ENCODE data around the gene C16orf95. TPM values are rescaled to one million over a fixed set of nuclear protein-coding genes. Genes with fewer than 3 reads are reported as not detected.

Gene C16orf95
- total RNA-seq, 1 experiment from 2014 or later: 5.8 TPM

DNA sequence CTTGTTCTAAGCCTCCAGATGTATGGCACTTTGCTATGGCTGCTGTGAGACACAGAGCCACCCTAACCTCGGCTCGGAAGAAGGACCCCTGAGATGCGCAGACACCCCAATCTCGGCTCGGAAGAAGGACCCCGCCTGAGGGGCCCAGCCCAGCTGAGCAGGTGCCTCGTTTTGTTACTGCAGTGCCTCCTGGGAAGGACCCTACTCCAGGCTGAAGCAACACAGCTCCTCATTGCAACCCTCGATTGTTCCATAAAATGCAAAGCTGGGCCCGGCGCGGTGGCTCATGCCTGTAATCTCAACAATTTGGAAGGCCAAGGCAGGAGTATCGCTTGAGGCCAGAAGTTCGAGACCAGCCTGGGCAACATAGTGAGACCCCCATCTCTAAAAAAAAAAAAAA is 61.3 kb downstream of the C16orf95 start:
- intact Hi-C loops (cut with micrococcal nuclease): no loop called here
- peaks cover 7% of the 10 kb centered on the region for H3K9me3 Mint-ChIP-seq (ENCODE audit: unreplicated experiment)
- no peak for DNase-seq (ENCODE audit: unreplicated experiment)
- H3K4me1 Mint-ChIP-seq (ENCODE audit: insufficient read depth, unreplicated experiment): no peaks in the 10 kb centered on the region
- no peak overlapping the region for H3K27ac Mint-ChIP-seq (ENCODE audit: low read depth, unreplicated experiment)
- no TSS peak for BruUV-seq (replicated peaks)
- no peaks in the 10 kb centered on the region for H3K36me3 Mint-ChIP-seq (ENCODE audit: insufficient read depth, unreplicated experiment)
- H3K27me3 Mint-ChIP-seq (ENCODE audit: insufficient read depth, unreplicated experiment): peaks cover 29% of the 10 kb centered on the region
- ChIA-PET CTCF (interaction anchor here (0.6 to 1.4 kb wide), 2 partner anchors 22 to 161 kb away, joined by 4 to 8 read pairs; no protein-coding TSS in a partner anchor), POLR2A (interaction anchor here (1.6 kb wide), 1 partner anchor 16 kb away, joined by 8 read pairs; no protein-coding TSS in a partner anchor)
- no peak overlapping the region for H3K4me3 Mint-ChIP-seq (ENCODE audit: unreplicated experiment)
- TF ChIP-seq, protein P1, sequence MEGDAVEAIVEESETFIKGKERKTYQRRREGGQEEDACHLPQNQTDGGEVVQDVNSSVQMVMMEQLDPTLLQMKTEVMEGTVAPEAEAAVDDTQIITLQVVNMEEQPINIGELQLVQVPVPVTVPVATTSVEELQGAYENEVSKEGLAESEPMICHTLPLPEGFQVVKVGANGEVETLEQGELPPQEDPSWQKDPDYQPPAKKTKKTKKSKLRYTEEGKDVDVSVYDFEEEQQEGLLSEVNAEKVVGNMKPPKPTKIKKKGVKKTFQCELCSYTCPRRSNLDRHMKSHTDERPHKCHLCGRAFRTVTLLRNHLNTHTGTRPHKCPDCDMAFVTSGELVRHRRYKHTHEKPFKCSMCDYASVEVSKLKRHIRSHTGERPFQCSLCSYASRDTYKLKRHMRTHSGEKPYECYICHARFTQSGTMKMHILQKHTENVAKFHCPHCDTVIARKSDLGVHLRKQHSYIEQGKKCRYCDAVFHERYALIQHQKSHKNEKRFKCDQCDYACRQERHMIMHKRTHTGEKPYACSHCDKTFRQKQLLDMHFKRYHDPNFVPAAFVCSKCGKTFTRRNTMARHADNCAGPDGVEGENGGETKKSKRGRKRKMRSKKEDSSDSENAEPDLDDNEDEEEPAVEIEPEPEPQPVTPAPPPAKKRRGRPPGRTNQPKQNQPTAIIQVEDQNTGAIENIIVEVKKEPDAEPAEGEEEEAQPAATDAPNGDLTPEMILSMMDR (IDR thresholded peaks at IDR 0.05; ENCODE audit: unreplicated experiment): no peak

DNA sequence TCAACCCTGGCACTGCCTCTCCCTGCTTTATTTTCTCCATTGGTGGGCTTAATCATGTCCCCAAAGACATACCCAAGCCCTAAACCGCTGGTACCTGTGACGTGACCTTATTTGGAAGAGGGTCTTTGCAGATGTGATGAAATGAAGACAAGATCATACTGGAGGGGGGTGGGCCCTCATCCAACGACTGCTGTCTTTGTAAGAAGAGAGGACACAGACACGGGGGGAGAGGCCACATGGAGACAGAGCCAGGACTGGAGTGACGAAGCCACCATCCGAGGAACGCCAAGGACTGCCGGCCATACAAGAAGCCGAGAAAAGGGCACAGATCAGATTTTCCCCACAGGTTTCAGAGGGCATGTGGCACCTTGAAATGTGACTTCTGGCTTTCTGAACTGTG is 62.5 kb downstream of the C16orf95 start:
- H3K36me3 Mint-ChIP-seq (ENCODE audit: insufficient read depth, unreplicated experiment): no peaks in the 10 kb centered on the region
- CTCF ChIA-PET: no interaction called here
- no peak overlapping the region for H3K27ac Mint-ChIP-seq (ENCODE audit: low read depth, unreplicated experiment)
- peaks cover 29% of the 10 kb centered on the region for H3K27me3 Mint-ChIP-seq (ENCODE audit: insufficient read depth, unreplicated experiment)
- DNase-seq (ENCODE audit: unreplicated experiment): no peak
- BruUV-seq (replicated peaks): no TSS peak
- TF ChIP-seq, protein P1 (IDR thresholded peaks at IDR 0.05; ENCODE audit: unreplicated experiment): no peak
- intact Hi-C loops (cut with micrococcal nuclease): no loop called here
- H3K4me3 Mint-ChIP-seq (ENCODE audit: unreplicated experiment): no peak overlapping the region
- POLR2A ChIA-PET: no interaction called here
- H3K9me3 Mint-ChIP-seq (ENCODE audit: unreplicated experiment): no peaks in the 10 kb centered on the region
- H3K4me1 Mint-ChIP-seq (ENCODE audit: insufficient read depth, unreplicated experiment): no peaks in the 10 kb centered on the region

DNA sequence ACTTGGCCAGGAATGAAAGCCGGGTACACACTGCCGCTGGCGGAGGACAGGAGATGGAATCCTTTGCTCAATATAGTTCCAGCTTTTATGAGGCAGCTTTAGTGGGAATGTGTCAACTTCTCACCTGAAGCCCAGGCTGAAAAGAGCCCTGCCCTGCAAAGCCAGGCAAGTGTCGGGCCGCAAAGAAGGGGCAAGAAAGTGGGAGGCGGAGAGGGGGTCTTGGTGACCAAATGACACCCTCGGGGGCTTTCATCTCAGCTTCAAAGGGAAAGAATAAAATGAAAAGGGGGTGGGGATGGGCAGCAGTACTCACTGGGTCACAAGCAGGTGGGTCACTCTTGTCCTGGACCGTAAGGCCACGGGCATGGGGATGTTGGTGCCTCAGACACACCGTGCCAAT is 62.9 kb downstream of the C16orf95 start:
- POLR2A ChIA-PET: interaction anchor here (0.7 kb wide), 1 partner anchor 23 kb away, joined by 5 read pairs; no protein-coding TSS in a partner anchor
- CTCF ChIA-PET: no interaction called here
- no peaks in the 10 kb centered on the region for H3K4me1 Mint-ChIP-seq (ENCODE audit: insufficient read depth, unreplicated experiment)
- H3K9me3 Mint-ChIP-seq (ENCODE audit: unreplicated experiment): no peaks in the 10 kb centered on the region
- no peak overlapping the region for H3K27ac Mint-ChIP-seq (ENCODE audit: low read depth, unreplicated experiment)
- H3K36me3 Mint-ChIP-seq (ENCODE audit: insufficient read depth, unreplicated experiment): no peaks in the 10 kb centered on the region
- H3K4me3 Mint-ChIP-seq (ENCODE audit: unreplicated experiment): no peak overlapping the region
- TF ChIP-seq, protein P1 (IDR thresholded peaks at IDR 0.05; ENCODE audit: unreplicated experiment): no peak
- intact Hi-C loops (cut with micrococcal nuclease): no loop called here
- no TSS peak for BruUV-seq (replicated peaks)
- H3K27me3 Mint-ChIP-seq (ENCODE audit: insufficient read depth, unreplicated experiment): peaks cover 29% of the 10 kb centered on the region
- DNase-seq (ENCODE audit: unreplicated experiment): no peak

DNA sequence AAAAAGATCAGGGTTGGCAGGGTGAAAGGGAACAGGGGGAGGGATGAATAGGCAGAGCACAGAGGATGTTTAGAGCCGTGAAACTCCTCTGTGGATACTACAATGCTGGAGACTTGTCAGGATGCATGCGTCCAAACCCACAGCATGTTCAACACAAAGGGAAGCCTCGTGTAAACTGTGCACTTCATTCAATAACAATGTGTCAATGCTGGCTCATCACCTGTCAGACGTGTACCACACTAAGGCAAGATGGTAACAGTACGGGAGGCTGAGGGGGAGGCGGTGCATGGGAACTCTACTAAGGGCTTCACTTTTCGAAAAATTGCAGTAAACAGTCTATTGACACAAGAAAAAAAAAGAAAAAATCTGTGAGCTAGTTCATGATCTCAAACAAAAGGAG is 63.7 kb downstream of the C16orf95 start:
- intact Hi-C loops (cut with micrococcal nuclease): no loop called here
- no peaks in the 10 kb centered on the region for H3K9me3 Mint-ChIP-seq (ENCODE audit: unreplicated experiment)
- H3K36me3 Mint-ChIP-seq (ENCODE audit: insufficient read depth, unreplicated experiment): no peaks in the 10 kb centered on the region
- H3K4me1 Mint-ChIP-seq (ENCODE audit: insufficient read depth, unreplicated experiment): no peaks in the 10 kb centered on the region
- ChIA-PET CTCF (no interaction called here), POLR2A (interaction anchor here (0.7 kb wide), 1 partner anchor 22 kb away, joined by 5 read pairs; no protein-coding TSS in a partner anchor)
- BruUV-seq (replicated peaks): no TSS peak
- H3K27ac Mint-ChIP-seq (ENCODE audit: low read depth, unreplicated experiment): no peak overlapping the region
- no peak overlapping the region for H3K4me3 Mint-ChIP-seq (ENCODE audit: unreplicated experiment)
- peaks cover 29% of the 10 kb centered on the region for H3K27me3 Mint-ChIP-seq (ENCODE audit: insufficient read depth, unreplicated experiment)
- TF ChIP-seq, protein P1 (IDR thresholded peaks at IDR 0.05; ENCODE audit: unreplicated experiment): no peak
- no peak for DNase-seq (ENCODE audit: unreplicated experiment)

Other genes starting within 250 kb of the C16orf95 start
- 43.2 and 53.9 TPM in 2 replicates for gene FBXO31, start 66.4 kb upstream of the C16orf95 start, total RNA-seq (2022)
- 271 and 348 TPM in 2 replicates for gene MAP1LC3B, start 74.9 kb upstream of the C16orf95 start, total RNA-seq (2022)
- gene ZCCHC14, start 175.6 kb upstream of the C16orf95 start, total RNA-seq (2022): 23.3 and 28.2 TPM in 2 replicates

Data from MCF 10A (cell line).